ENCODE data around the gene CYSTM1. TPM values are rescaled to one million over a fixed set of nuclear protein-coding genes. Genes with fewer than 3 reads are reported as not detected.

The CYSTM1 gene
- total and polyA plus RNA-seq, 3 experiments from 2014 or later: 11.1 to 17.3 (median 13.9) TPM

DNA sequence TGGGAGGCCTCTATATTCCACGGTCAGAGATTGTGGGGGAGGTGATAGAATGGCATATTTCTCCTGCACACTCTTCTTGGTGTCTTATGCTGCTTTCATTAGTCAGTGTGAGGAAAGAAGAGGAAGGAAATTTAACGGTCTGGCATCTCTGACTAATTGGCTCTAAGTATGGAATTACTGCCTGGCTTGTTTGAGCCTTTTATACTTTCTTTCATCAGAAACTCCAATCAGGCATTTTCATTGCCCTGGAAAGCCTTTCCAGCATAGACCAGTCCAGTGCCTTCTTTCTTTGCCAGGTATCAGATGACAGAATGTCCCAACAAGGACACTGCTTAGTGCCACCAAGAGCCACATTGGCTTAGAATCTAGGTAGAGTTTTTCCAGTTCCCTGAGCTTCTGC lies 30.2 kb downstream of the CYSTM1 start:
- H3K4me3 ChIP-seq (ENCODE audit: low read length): no peak overlapping the region
- ChIA-PET CTCF (no interaction called here), POLR2A (no interaction called here)
- Mint-ChIP-seq H3K27ac (no peak overlapping the region), H3K4me3 (no peak overlapping the region), H3K9me3 (no peaks in the 10 kb centered on the region), H3K27me3 (peaks cover 0 to 3% of the 10 kb centered on the region in 2 donors), H3K36me3 (peaks cover 0 to 6% (median 2%) of the 10 kb centered on the region in 3 donors), H3K4me1 (no peaks in the 10 kb centered on the region)
- no peak for DNase-seq
- no peaks in the 10 kb centered on the region for H3K4me1 ChIP-seq (ENCODE audit: insufficient read depth, low read length)
- no peaks in the 10 kb centered on the region for H3K27me3 ChIP-seq (ENCODE audit: insufficient read depth, low read length, poor library complexity, severe bottlenecking)
- H3K36me3 ChIP-seq (ENCODE audit: insufficient read depth, low read length): no peaks in the 10 kb centered on the region
- no peak overlapping the region for H3K27ac ChIP-seq (ENCODE audit: low read depth, low read length)
- no peaks in the 10 kb centered on the region for H3K9me3 ChIP-seq (ENCODE audit: low read length)

DNA sequence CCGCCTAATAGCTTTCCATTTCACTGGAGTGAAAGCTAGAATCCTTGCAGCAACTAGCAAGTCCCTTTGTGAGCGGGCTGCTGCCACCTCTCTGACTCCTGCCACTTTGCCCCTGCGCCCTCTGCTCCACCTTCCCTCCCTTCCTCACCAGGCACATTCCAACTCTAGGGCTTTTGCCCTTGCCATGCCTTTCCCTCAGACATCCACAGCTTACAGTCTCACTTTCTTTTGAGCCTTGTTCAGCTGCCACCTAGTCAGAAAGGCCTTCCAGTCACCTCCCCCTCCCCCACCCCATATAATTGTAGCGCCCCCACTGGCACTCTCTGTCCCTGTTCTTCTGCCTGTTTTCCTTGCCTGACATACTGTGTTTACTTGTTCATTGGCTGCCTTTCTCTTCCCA lies 31.0 kb downstream of the CYSTM1 start:
- H3K9me3 Mint-ChIP-seq: no peaks in the 10 kb centered on the region
- CTCF ChIA-PET: no interaction called here
- peaks cover 0 to 6% (median 2%) of the 10 kb centered on the region in 3 donors for H3K36me3 Mint-ChIP-seq
- no peak overlapping the region for H3K27ac Mint-ChIP-seq
- no peaks in the 10 kb centered on the region for H3K4me1 ChIP-seq (ENCODE audit: insufficient read depth, low read length)
- no peaks in the 10 kb centered on the region for H3K9me3 ChIP-seq (ENCODE audit: low read length)
- peaks cover 0 to 3% of the 10 kb centered on the region in 2 donors for H3K27me3 Mint-ChIP-seq
- no peaks in the 10 kb centered on the region for H3K4me1 Mint-ChIP-seq
- no peak for DNase-seq
- H3K27me3 ChIP-seq (ENCODE audit: insufficient read depth, low read length, poor library complexity, severe bottlenecking): no peaks in the 10 kb centered on the region
- H3K36me3 ChIP-seq (ENCODE audit: insufficient read depth, low read length): no peaks in the 10 kb centered on the region
- H3K27ac ChIP-seq (ENCODE audit: low read depth, low read length): no peak overlapping the region
- no peak overlapping the region for H3K4me3 Mint-ChIP-seq
- no peak overlapping the region for H3K4me3 ChIP-seq (ENCODE audit: low read length)
- POLR2A ChIA-PET: no interaction called here

DNA sequence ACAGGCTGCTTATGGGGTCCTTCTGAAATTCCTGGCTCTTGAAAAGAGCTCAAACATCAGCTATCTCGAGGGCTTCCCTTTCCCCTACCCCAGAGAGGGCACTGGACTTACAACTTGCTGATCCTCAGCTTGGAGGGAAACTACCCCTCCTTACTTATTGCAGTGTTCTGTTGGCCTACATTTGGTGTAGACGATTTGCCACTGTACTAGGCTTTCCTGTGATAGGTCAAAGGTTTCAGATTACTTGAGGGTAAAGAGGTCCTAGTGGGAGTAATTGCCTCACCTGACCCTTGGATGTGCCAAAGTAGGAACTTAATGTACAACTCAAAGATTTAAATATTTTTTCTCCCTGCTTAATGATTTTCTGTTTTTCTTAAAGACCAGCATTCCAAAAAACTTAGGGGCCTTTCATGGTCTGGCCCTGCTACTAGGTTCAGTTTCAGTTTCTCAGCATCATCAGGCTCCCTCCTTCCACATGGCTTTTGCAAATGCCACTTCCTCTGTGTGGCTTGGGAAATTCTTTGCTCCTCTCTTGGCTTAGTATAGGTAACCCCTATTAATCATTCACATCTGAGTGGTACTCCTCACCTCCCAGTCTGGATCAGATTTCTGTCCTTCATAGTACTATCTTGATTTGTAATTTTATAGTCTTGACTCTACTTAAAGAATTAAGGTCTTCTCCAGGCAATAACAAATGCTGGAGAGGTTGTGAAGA lies 32.4 kb downstream of the CYSTM1 start:
- Mint-ChIP-seq H3K27me3 (peaks cover 0 to 3% of the 10 kb centered on the region in 2 donors), H3K27ac (peak overlapping the region in 1 of 8 donors; percentile 86), H3K4me3 (no peak overlapping the region), H3K9me3 (no peaks in the 10 kb centered on the region), H3K36me3 (peaks cover 0 to 6% (median 0%) of the 10 kb centered on the region in 3 donors), H3K4me1 (no peaks in the 10 kb centered on the region)
- no peaks in the 10 kb centered on the region for H3K9me3 ChIP-seq (ENCODE audit: low read length)
- CTCF ChIA-PET: no interaction called here
- no peaks in the 10 kb centered on the region for H3K27me3 ChIP-seq (ENCODE audit: insufficient read depth, low read length, poor library complexity, severe bottlenecking)
- no peak overlapping the region for H3K4me3 ChIP-seq (ENCODE audit: low read length)
- no peak overlapping the region for H3K27ac ChIP-seq (ENCODE audit: low read depth, low read length)
- no peaks in the 10 kb centered on the region for H3K36me3 ChIP-seq (ENCODE audit: insufficient read depth, low read length)
- no peak for DNase-seq
- POLR2A ChIA-PET: no interaction called here
- H3K4me1 ChIP-seq (ENCODE audit: insufficient read depth, low read length): no peaks in the 10 kb centered on the region

DNA sequence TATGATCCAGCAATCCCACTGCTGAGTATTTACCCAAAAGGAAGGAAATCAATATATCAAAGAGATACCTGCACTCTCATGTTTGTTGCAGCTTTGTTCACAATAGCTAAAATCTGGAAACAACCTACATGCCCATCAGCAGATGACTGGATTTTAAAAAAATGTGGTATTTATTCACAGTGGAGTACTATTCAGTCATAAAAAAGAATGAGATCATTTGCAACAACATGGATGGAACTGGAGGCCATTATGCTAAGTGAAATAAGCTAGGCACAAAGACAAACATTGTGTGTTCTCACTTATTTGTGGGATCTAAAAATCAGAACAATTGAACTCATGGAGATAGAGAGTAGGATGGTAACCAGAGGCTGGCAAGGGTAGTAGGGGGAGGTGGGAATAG lies 33.1 kb downstream of the CYSTM1 start:
- H3K4me3 Mint-ChIP-seq: no peak overlapping the region
- no peaks in the 10 kb centered on the region for H3K4me1 ChIP-seq (ENCODE audit: insufficient read depth, low read length)
- no peak overlapping the region for H3K4me3 ChIP-seq (ENCODE audit: low read length)
- no peaks in the 10 kb centered on the region for H3K27me3 ChIP-seq (ENCODE audit: insufficient read depth, low read length, poor library complexity, severe bottlenecking)
- POLR2A ChIA-PET: no interaction called here
- no peak overlapping the region for H3K27ac Mint-ChIP-seq
- no peak overlapping the region for H3K27ac ChIP-seq (ENCODE audit: low read depth, low read length)
- H3K9me3 Mint-ChIP-seq: no peaks in the 10 kb centered on the region
- CTCF ChIA-PET: no interaction called here
- no peaks in the 10 kb centered on the region for H3K4me1 Mint-ChIP-seq
- DNase-seq: no peak
- H3K9me3 ChIP-seq (ENCODE audit: low read length): no peaks in the 10 kb centered on the region
- no peaks in the 10 kb centered on the region for H3K36me3 ChIP-seq (ENCODE audit: insufficient read depth, low read length)
- peaks cover 0 to 3% of the 10 kb centered on the region in 2 donors for H3K27me3 Mint-ChIP-seq
- peaks cover 0 to 6% (median 0%) of the 10 kb centered on the region in 3 donors for H3K36me3 Mint-ChIP-seq

DNA sequence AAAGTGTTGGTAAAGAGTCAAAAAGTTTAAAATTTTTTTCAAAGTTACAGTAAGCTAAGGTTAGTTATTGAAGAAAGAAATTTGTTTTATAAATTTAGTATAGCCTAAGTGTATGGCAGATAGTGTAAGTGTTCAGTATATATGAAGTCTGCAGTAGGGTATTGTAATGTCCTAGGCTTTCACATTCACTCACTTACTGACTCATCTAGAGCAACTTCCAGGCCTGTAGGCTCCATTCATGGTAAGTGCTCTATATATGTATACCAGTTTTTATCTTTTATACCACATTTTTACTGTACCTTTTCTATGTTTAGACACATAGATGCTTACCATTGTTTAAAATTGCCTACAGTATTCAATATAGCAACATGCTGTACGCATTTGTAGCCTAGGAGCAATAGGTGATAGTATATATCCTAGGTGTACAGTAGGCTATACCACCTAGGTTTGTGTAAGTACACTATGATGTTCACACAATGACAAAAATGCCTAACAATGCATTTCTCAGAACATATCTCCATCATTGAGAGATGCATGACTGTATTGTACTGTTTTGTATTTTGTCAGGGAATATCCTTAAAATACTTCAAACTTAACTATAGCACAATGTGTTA lies 38.5 kb downstream of the CYSTM1 start:
- H3K27me3 ChIP-seq (ENCODE audit: insufficient read depth, low read length, poor library complexity, severe bottlenecking): no peaks in the 10 kb centered on the region
- ChIA-PET POLR2A (no interaction called here), CTCF (interaction anchor here (1.0 kb wide), 1 partner anchor 426 kb away, joined by 3 read pairs; no protein-coding TSS in a partner anchor)
- no peak overlapping the region for H3K27ac ChIP-seq (ENCODE audit: low read depth, low read length)
- H3K4me1 ChIP-seq (ENCODE audit: insufficient read depth, low read length): no peaks in the 10 kb centered on the region
- no peaks in the 10 kb centered on the region for H3K9me3 ChIP-seq (ENCODE audit: low read length)
- no peak for DNase-seq
- H3K9me3 Mint-ChIP-seq: no peaks in the 10 kb centered on the region
- H3K4me3 ChIP-seq (ENCODE audit: low read length): no peak overlapping the region
- no peak overlapping the region for H3K4me3 Mint-ChIP-seq
- H3K4me1 Mint-ChIP-seq: peaks cover 8 to 13% (median 9%) of the 10 kb centered on the region in 3 donors
- no peak overlapping the region for H3K27ac Mint-ChIP-seq
- peaks cover 0 to 4% of the 10 kb centered on the region in 2 donors for H3K27me3 Mint-ChIP-seq
- peaks cover 0 to 6% (median 0%) of the 10 kb centered on the region in 3 donors for H3K36me3 Mint-ChIP-seq
- no peaks in the 10 kb centered on the region for H3K36me3 ChIP-seq (ENCODE audit: insufficient read depth, low read length)

DNA sequence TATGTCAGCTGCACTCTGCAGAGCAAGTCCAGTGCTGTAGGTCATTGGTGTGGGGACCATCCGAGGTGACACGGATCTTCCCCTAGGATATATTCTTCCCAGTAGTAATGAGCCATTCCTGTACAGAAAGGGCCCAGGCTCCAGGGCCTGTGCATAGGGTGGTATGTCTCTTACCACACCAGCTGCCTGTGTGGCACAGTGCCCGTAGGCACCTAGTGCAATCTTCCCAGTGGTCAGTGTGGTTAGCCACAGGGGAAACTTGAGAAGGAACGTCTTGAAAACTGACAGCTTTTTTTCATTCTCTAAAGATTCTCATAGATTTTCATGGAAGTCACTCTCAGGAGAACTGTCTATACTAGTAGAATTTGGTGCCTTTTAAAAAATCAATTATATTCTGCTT lies 39.8 kb downstream of the CYSTM1 start:
- POLR2A ChIA-PET: no interaction called here
- H3K9me3 ChIP-seq (ENCODE audit: low read length): no peaks in the 10 kb centered on the region
- DNase-seq: no peak
- H3K9me3 Mint-ChIP-seq: no peaks in the 10 kb centered on the region
- H3K27ac Mint-ChIP-seq: peak overlapping the region in 1 of 8 donors; percentile 4
- H3K4me3 Mint-ChIP-seq: no peak overlapping the region
- H3K36me3 ChIP-seq (ENCODE audit: insufficient read depth, low read length): no peaks in the 10 kb centered on the region
- H3K4me3 ChIP-seq (ENCODE audit: low read length): no peak overlapping the region
- H3K27me3 ChIP-seq (ENCODE audit: insufficient read depth, low read length, poor library complexity, severe bottlenecking): no peaks in the 10 kb centered on the region
- CTCF ChIA-PET: no interaction called here
- no peaks in the 10 kb centered on the region for H3K4me1 ChIP-seq (ENCODE audit: insufficient read depth, low read length)
- H3K27ac ChIP-seq (ENCODE audit: low read depth, low read length): no peak overlapping the region
- H3K27me3 Mint-ChIP-seq: peaks cover 0 to 4% of the 10 kb centered on the region in 2 donors
- H3K36me3 Mint-ChIP-seq: peaks cover 0 to 3% (median 0%) of the 10 kb centered on the region in 3 donors
- H3K4me1 Mint-ChIP-seq: peaks cover 8 to 13% (median 9%) of the 10 kb centered on the region in 3 donors

DNA sequence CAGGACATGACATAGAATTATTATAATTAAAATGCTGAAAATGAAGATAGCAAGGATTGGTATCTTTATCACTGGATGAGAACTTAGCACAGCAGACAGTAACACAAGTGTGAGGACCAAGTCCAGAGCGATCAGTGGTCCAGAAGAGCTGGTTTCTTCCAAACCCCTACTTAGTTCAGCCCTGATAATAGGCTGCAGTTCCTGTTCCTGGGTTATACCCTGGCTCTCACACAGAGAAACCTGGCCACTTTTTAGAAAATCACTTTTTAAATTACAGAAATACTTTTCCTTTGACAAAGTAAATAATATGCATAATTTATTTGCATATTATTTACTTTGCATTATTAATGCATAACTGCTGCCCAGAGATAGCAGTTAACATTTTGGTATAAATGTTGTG lies 40.3 kb downstream of the CYSTM1 start:
- Mint-ChIP-seq H3K27me3 (peaks cover 0 to 4% of the 10 kb centered on the region in 2 donors), H3K36me3 (no peaks in the 10 kb centered on the region), H3K4me3 (no peak overlapping the region), H3K27ac (no peak overlapping the region), H3K9me3 (no peaks in the 10 kb centered on the region), H3K4me1 (peaks cover 8 to 13% (median 9%) of the 10 kb centered on the region in 3 donors)
- H3K4me3 ChIP-seq (ENCODE audit: low read length): no peak overlapping the region
- H3K27ac ChIP-seq (ENCODE audit: low read depth, low read length): no peak overlapping the region
- no peaks in the 10 kb centered on the region for H3K4me1 ChIP-seq (ENCODE audit: insufficient read depth, low read length)
- ChIA-PET CTCF (no interaction called here), POLR2A (no interaction called here)
- H3K27me3 ChIP-seq (ENCODE audit: insufficient read depth, low read length, poor library complexity, severe bottlenecking): no peaks in the 10 kb centered on the region
- no peaks in the 10 kb centered on the region for H3K9me3 ChIP-seq (ENCODE audit: low read length)
- DNase-seq: no peak
- H3K36me3 ChIP-seq (ENCODE audit: insufficient read depth, low read length): no peaks in the 10 kb centered on the region

DNA sequence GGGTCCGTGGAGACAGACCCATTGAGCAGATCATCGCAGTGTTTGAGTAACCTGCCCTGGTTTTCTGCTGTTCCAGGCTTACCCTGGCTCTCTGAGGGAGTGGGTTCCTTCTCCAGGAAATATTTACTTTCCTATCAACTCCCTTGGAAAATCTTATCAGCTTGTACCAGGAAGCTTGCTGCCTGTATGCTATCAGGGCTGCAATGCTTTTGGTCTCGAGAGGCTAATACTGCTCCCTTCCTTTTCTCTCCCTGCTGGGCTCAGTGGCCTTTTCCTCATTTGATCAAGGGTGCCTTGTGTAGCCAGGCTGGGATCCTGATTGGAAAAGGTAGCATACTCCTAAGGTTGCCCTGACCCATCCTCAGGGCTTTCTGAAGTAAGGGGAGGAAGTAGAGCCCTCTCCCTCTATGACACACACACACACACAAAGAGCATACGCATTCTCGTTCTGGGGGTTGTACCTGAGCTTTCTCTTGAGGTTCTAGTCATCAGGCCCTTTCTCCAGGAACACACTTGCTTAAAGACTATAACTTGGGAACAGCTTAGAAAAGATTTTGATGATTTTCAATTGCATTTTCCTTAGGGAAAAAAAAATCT lies 41.6 kb downstream of the CYSTM1 start:
- H3K27ac Mint-ChIP-seq: no peak overlapping the region
- Histone ChIP-seq H3K36me3 (ENCODE audit: insufficient read depth, low read length) (no peaks in the 10 kb centered on the region), H3K4me1 (ENCODE audit: insufficient read depth, low read length) (no peaks in the 10 kb centered on the region), H3K4me3 (ENCODE audit: low read length) (no peak overlapping the region), H3K9me3 (ENCODE audit: low read length) (no peaks in the 10 kb centered on the region), H3K27ac (ENCODE audit: low read depth, low read length) (peak overlapping the region; percentile 79), H3K27me3 (ENCODE audit: insufficient read depth, low read length, poor library complexity, severe bottlenecking) (no peaks in the 10 kb centered on the region)
- POLR2A ChIA-PET: no interaction called here
- H3K36me3 Mint-ChIP-seq: no peaks in the 10 kb centered on the region
- H3K4me1 Mint-ChIP-seq: peaks cover 8 to 13% (median 9%) of the 10 kb centered on the region in 3 donors
- H3K4me3 Mint-ChIP-seq: no peak overlapping the region
- no peaks in the 10 kb centered on the region for H3K9me3 Mint-ChIP-seq
- CTCF ChIA-PET: no interaction called here
- H3K27me3 Mint-ChIP-seq: peaks cover 0 to 4% of the 10 kb centered on the region in 2 donors
- DNase-seq: no peak

Data from CD8-positive, alpha-beta memory T cell (primary cell).